GM15510 (cell line): ENCODE data around the gene C6orf62.
A peak's percentile ranks its signal among the peaks of the same experiment; 100 is the strongest.

Experiments used
- POLR2A ChIP-seq: IDR thresholded peaks from 3 replicates; pipeline ENCODE4 v1.6.1; 2011; ENCODE audit warnings: borderline replicate concordance; ENCODE audit not compliant: insufficient read length; ENCODE audit errors: extremely low read depth

Gene C6orf62

GRCh38 chr6:24673625-24674024 lies 45.3 kb downstream of the C6orf62 start:
- TF ChIP-seq POLR2A = no peak

GRCh38 chr6:24672620-24673182 lies 46.3 kb downstream of the C6orf62 start:
- no peak for TF ChIP-seq POLR2A

DNA sequence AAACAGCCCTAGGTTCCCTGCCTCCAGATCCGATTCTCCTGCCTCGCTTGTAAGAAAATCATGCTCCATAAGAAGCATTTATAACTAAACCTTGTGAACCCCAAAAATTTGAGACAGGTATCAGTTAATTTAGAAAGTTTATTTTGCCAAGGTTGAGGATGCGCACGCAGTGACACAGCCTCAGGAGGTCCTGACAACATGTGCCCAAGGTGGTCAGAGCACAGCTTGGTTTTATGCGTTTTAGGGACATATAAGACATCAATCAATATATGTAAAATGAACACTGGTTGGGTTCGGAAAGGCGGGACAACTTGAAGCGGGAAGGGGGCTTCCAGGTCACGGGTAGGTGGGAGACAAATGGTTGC lies 50.0 kb downstream of the C6orf62 start:
- no peak for TF ChIP-seq POLR2A

- no peak for TF ChIP-seq POLR2A
These were observed 51.6 kb downstream of the C6orf62 start for GRCh38 chr6:24667378-24667803.

GRCh38 chr6:24666641-24667377 lies 52.1 kb downstream of the C6orf62 start, which contains the start of the genes ACOT13 and TDP2:
Gene ACOT13 (plus strand): TSS chr6:24667077. CDS start chr6:24667264, 187 bp downstream.
Gene TDP2 (minus strand): TSS chr6:24666899. CDS start chr6:24666862, 37 bp downstream.
- peak; percentile 78 for TF ChIP-seq POLR2A

DNA sequence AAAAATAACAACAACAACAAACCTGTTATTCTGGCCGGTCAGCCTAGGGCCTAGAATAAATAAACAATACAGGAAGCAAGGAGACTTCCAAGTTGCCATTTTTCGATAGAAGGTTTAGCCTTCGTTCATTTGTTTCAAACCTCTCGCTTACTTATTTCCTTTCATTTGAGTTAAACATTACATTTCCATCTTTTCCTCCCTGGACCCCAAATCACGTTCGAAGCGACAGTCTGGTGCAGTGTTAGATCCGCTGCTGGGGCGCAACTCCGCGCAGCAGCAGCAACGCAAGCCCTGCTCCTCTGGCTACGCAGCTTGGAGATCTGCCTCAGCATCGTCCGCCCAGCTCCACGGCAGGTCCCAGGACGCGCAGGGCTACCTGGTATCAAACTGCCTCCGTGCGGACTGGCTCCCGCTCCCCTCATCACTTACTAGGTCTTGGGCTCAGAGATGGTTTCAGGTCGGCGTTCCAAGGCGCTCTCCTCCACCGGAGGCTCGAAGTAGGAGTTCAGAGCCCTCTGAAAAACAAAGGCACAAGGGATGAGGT lies 52.8 kb downstream of the C6orf62 start:
- TF ChIP-seq POLR2A = no peak

- TF ChIP-seq POLR2A = no peak
These were observed 54.6 kb downstream of the C6orf62 start for GRCh38 chr6:24664046-24664987.

- no peak for TF ChIP-seq POLR2A
These were observed 55.8 kb downstream of the C6orf62 start for GRCh38 chr6:24663189-24663588.

- TF ChIP-seq POLR2A = no peak
These were observed 56.7 kb downstream of the C6orf62 start for GRCh38 chr6:24662236-24662635.

- TF ChIP-seq POLR2A = no peak
These were observed 58.8 kb downstream of the C6orf62 start for GRCh38 chr6:24660105-24660504.

- no peak for TF ChIP-seq POLR2A
These were observed 59.4 kb downstream of the C6orf62 start for GRCh38 chr6:24659561-24659960.

- no peak for TF ChIP-seq POLR2A
These were observed 60.1 kb downstream of the C6orf62 start for GRCh38 chr6:24658573-24659560.

DNA sequence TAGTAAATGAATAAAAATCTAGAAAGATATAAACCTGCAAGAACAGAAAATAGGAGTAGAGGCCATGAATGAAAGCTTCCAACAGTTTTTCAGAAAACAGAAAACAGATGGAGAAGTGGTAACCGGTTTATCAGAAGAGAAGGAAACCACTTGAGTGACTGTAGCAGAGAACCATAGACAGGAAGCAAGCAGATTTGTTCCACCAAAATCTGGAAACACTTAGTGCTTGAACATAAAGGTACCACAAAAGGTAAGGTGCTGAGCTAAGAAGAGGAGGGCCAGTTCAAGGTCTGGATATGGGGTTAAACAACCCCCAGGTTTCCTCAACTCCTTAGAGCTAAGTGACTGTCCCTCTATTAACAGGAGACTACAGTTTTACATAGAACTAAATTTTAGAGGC lies 63.7 kb downstream of the C6orf62 start:
- no peak for TF ChIP-seq POLR2A
